ENCODE measurements around the gene TBX4.

TBX4 gene

DNA sequence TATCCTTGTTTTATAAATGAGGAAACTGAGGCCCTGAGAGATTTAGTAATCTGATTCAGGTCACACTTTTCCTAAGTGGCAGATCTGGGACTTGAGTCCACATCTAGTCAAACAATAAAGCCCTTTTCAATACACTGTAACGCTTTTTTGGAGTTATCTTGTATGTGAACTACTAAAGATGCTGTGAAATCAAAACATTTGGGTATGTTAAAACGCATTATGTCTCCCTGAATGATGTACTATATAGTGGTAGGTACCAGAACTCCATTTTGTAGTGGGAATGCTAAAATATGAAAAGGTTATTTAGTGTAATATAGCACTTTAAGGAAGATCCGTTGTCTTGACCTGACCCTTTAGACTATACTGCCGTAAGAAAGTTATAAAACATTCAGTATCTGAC, 81.6 kb downstream of the TBX4 start:
- DNase-seq = no peak

DNA sequence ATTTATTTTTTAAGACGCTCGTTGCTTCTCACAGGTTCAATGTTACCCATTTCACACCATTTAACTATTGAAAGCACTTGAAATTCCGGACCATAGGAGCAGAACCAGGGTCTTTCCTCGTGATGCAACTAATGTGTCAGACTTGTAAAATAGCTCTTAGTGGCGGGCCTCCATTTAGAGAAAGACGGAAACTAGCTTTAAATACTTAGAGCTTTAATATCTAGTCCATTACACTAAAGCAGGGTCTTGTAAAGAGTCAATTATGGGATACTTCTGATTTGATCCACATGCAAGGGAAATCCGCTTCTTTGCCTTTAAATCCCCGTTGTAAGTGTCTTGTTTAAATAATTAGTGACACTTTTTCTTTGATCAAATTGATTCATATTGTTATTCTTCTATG, 82.2 kb downstream of the TBX4 start:
- no peak for DNase-seq
